A549 treated with RU486 at 1 μM for 4 hours (cell line): ENCODE data around the gene IRF2. TPM values are rescaled to one million over a fixed set of nuclear protein-coding genes. Genes with fewer than 3 reads are reported as not detected.

Source experiments
- total RNA-seq: library from RNA; stranded (reverse); fragments of 200-300 nt; extraction: Qiagen RNA extraction; gene quantifications from 5 replicates; pipeline ENCODE4 v1.2.3, GENCODE V29; 2022; ENCODE audit warnings: low read depth

The IRF2 gene
- total RNA-seq: 9.4 to 16.6 TPM (median 11.6 TPM) in 5 replicates

GRCh38 chr4:184474263-184475095, at the start of gene IRF2:
Gene IRF2, minus strand, starts transcription at chr4:184474550. Its CDS starts 45,486 bp downstream, at chr4:184429064.

Other genes with a start within 250 kb of the IRF2 start
- 13.1 to 26.4 TPM (median 22.1 TPM) in 5 replicates for gene CASP3, start 174.9 kb upstream of the IRF2 start, total RNA-seq
- 5.1 to 8.2 TPM (median 6.9 TPM) in 5 replicates for gene PRIMPOL, start 175.2 kb upstream of the IRF2 start, total RNA-seq